ENCODE results near the gene SKA2. TPM values are rescaled to one million over a fixed set of nuclear protein-coding genes. Genes with fewer than 3 reads are reported as not detected.
"Not testable (repeated sequence)": the region's sequence is repeated elsewhere in the genome, so short reads cannot be mapped to it uniquely, and the experiment has no call there.

SKA2 gene
- total and polyA plus RNA-seq, 2 donors (not counting 1 experiment from before 2014, with no cell fraction given) = 52.9 to 53.7 TPM

GRCh38 chr17:59185997-59186396 lies 31.0 kb upstream of the SKA2 start:
- H3K27ac ChIP-seq (ENCODE audit: insufficient read depth, low read length) = no peak overlapping the region

GRCh38 chr17:59181481-59181880 lies 26.5 kb upstream of the SKA2 start:
- H2AFZ ChIP-seq (ENCODE audit: low read length) = no peak overlapping the region
- peaks cover 2% of the 10 kb centered on the region for H3K79me2 ChIP-seq (ENCODE audit: control insufficient read depth, insufficient read depth, low read length)
- TF ChIP-seq CTCF (conservative IDR thresholded peaks at IDR 0.05 in 1 of 2, IDR thresholded peaks at IDR 0.05 in 1 of 2; ENCODE audit: low read depth in 1 of 2, low read length in 2 of 2) (no peak), EZH2 (IDR thresholded peaks at IDR 0.05; ENCODE audit: low read length, missing control alignments) (no peak)
- no peak overlapping the region for H3K4me3 ChIP-seq (replicated peaks in 1 of 4; ENCODE audit: control extremely low read depth in 1 of 4, insufficient read depth in 1 of 4, low read depth in 3 of 4, low read length in 4 of 4)
- DNase-seq (ENCODE audit: low read depth in 2 of 2) = no peak
- no peaks in the 10 kb centered on the region for H4K20me1 ChIP-seq (ENCODE audit: control insufficient read depth, extremely low read depth, insufficient read depth, low read length)
- no peaks in the 10 kb centered on the region for H3K9me3 ChIP-seq (ENCODE audit: control insufficient read depth, insufficient read depth, low read depth, low read length)
- H3K27ac ChIP-seq (ENCODE audit: insufficient read depth, low read length) = no peak overlapping the region
- H3K27me3 ChIP-seq (ENCODE audit: control insufficient read depth, insufficient read depth, low read length) = no peaks in the 10 kb centered on the region
- H3K4me2 ChIP-seq (ENCODE audit: extremely low read depth, insufficient read depth, low read length) = no peak overlapping the region
- no peaks in the 10 kb centered on the region for H3K36me3 ChIP-seq (ENCODE audit: control insufficient read depth, insufficient read depth, low read length)
- H3K4me1 ChIP-seq (ENCODE audit: control insufficient read depth, extremely low read depth, insufficient read depth, low read length) = no peaks in the 10 kb centered on the region
- H3K9ac ChIP-seq (ENCODE audit: insufficient read depth, low read length) = no peak overlapping the region

More at GRCh38 chr17:59185997-59186396, 31.0 kb upstream of the SKA2 start:
- H3K9me3 ChIP-seq (ENCODE audit: control insufficient read depth, insufficient read depth, low read depth, low read length) = no peaks in the 10 kb centered on the region
- DNase-seq (ENCODE audit: low read depth in 2 of 2) = no peak
- H3K9ac ChIP-seq (ENCODE audit: insufficient read depth, low read length) = no peak overlapping the region
- no peak overlapping the region for H2AFZ ChIP-seq (ENCODE audit: low read length)
- no peak for TF ChIP-seq EZH2 (IDR thresholded peaks at IDR 0.05; ENCODE audit: low read length, missing control alignments)
- TF ChIP-seq CTCF (conservative IDR thresholded peaks at IDR 0.05 in 1 of 2, IDR thresholded peaks at IDR 0.05 in 1 of 2; ENCODE audit: low read depth in 1 of 2, low read length in 2 of 2) = no peak
- no peaks in the 10 kb centered on the region for H3K4me1 ChIP-seq (ENCODE audit: control insufficient read depth, extremely low read depth, insufficient read depth, low read length)
- no peak overlapping the region for H3K4me3 ChIP-seq (replicated peaks in 1 of 4; ENCODE audit: control extremely low read depth in 1 of 4, insufficient read depth in 1 of 4, low read depth in 3 of 4, low read length in 4 of 4)
- no peaks in the 10 kb centered on the region for H3K27me3 ChIP-seq (ENCODE audit: control insufficient read depth, insufficient read depth, low read length)
- no peaks in the 10 kb centered on the region for H4K20me1 ChIP-seq (ENCODE audit: control insufficient read depth, extremely low read depth, insufficient read depth, low read length)
- no peaks in the 10 kb centered on the region for H3K79me2 ChIP-seq (ENCODE audit: control insufficient read depth, insufficient read depth, low read length)
- no peak overlapping the region for H3K4me2 ChIP-seq (ENCODE audit: extremely low read depth, insufficient read depth, low read length)
- no peaks in the 10 kb centered on the region for H3K36me3 ChIP-seq (ENCODE audit: control insufficient read depth, insufficient read depth, low read length)

GRCh38 chr17:59180626-59181025 lies 25.6 kb upstream of the SKA2 start:
- H4K20me1 ChIP-seq (ENCODE audit: control insufficient read depth, extremely low read depth, insufficient read depth, low read length) = no peaks in the 10 kb centered on the region
- no peaks in the 10 kb centered on the region for H3K4me1 ChIP-seq (ENCODE audit: control insufficient read depth, extremely low read depth, insufficient read depth, low read length)
- peaks cover 4% of the 10 kb centered on the region for H3K79me2 ChIP-seq (ENCODE audit: control insufficient read depth, insufficient read depth, low read length)
- no peaks in the 10 kb centered on the region for H3K36me3 ChIP-seq (ENCODE audit: control insufficient read depth, insufficient read depth, low read length)
- no peak for DNase-seq (ENCODE audit: low read depth in 2 of 2)
- H2AFZ ChIP-seq (ENCODE audit: low read length) = no peak overlapping the region
- no peak overlapping the region for H3K4me3 ChIP-seq (replicated peaks in 1 of 4; ENCODE audit: control extremely low read depth in 1 of 4, insufficient read depth in 1 of 4, low read depth in 3 of 4, low read length in 4 of 4)
- no peak overlapping the region for H3K27ac ChIP-seq (ENCODE audit: insufficient read depth, low read length)
- no peak overlapping the region for H3K4me2 ChIP-seq (ENCODE audit: extremely low read depth, insufficient read depth, low read length)
- no peaks in the 10 kb centered on the region for H3K27me3 ChIP-seq (ENCODE audit: control insufficient read depth, insufficient read depth, low read length)
- TF ChIP-seq CTCF (conservative IDR thresholded peaks at IDR 0.05 in 1 of 2, IDR thresholded peaks at IDR 0.05 in 1 of 2; ENCODE audit: low read depth in 1 of 2, low read length in 2 of 2) (no peak), EZH2 (IDR thresholded peaks at IDR 0.05; ENCODE audit: low read length, missing control alignments) (no peak)
- H3K9ac ChIP-seq (ENCODE audit: insufficient read depth, low read length) = no peak overlapping the region
- H3K9me3 ChIP-seq (ENCODE audit: control insufficient read depth, insufficient read depth, low read depth, low read length) = no peaks in the 10 kb centered on the region

- H3K79me2 ChIP-seq (ENCODE audit: control insufficient read depth, insufficient read depth, low read length); H3K27me3 ChIP-seq (ENCODE audit: control insufficient read depth, insufficient read depth, low read length); H4K20me1 ChIP-seq (ENCODE audit: control insufficient read depth, extremely low read depth, insufficient read depth, low read length); H3K9ac ChIP-seq (ENCODE audit: insufficient read depth, low read length); DNase-seq (ENCODE audit: low read depth in 2 of 2); H3K4me1 ChIP-seq (ENCODE audit: control insufficient read depth, extremely low read depth, insufficient read depth, low read length); H3K36me3 ChIP-seq (ENCODE audit: control insufficient read depth, insufficient read depth, low read length); H3K4me3 ChIP-seq (replicated peaks in 1 of 4; ENCODE audit: control extremely low read depth in 1 of 4, insufficient read depth in 1 of 4, low read depth in 3 of 4, low read length in 4 of 4); H3K9me3 ChIP-seq (ENCODE audit: control insufficient read depth, insufficient read depth, low read depth, low read length); H3K4me2 ChIP-seq (ENCODE audit: extremely low read depth, insufficient read depth, low read length); H2AFZ ChIP-seq (ENCODE audit: low read length); H3K27ac ChIP-seq (ENCODE audit: insufficient read depth, low read length): not testable (repeated sequence)
Observed at GRCh38 chr17:59179601-59180000, 24.6 kb upstream of the SKA2 start.

Measured in fibroblast of lung (primary cell).